NCI-H82 (cell line): ENCODE results near the gene CSNK2B.
A peak's percentile ranks its signal among the peaks of the same experiment; 100 is the strongest.

Experiments
- DNase-seq: peaks from one replicate; lab custom pipeline; 2025; lab: John Stamatoyannopoulos, UW

Gene CSNK2B

GRCh38 chr6:31636698-31637596, 28.9 kb upstream of the CSNK2B start:
- DNase-seq: peak; percentile 27

DNA sequence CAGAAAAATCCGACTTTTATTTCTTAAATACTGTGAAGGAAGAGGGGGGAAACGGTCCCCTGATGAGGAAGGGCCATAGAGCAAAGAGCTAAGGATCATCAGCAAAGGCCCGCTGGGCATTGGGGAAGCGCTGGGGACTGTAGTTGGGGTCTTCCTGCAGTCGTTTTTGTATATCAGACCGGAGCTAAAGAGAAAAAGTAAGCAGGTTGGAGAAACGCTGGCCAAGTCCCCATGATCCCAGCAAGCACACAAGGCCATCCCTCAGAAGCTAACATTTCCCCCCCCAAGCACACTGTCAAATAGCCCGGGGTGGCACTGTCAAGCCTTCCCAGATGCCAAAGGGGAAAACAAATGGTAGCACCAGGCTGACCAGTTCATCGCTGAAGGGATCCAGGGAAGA, 26.8 kb upstream of the CSNK2B start:
- DNase-seq: no peak

DNA sequence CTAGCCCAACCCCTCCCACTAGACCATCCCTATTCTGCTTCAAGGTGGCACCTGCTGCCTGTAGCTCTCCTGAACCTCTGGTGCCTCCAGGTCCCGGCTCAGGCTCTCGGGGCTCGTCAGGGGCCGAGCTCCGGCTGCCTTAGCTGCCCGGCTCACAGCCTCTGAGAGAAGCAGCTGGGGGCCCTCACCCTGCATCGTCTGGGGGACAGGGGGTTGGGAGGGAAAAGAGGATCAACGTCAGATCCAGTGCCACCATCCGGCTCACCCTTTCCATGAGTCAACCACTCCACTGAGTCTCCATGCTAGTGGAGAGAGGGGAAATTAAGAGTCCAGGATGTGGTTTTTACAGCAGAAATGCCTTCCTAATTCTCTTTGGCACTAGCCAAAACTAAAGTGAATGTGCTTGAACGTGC, 26.4 kb upstream of the CSNK2B start:
- no peak for DNase-seq

DNA sequence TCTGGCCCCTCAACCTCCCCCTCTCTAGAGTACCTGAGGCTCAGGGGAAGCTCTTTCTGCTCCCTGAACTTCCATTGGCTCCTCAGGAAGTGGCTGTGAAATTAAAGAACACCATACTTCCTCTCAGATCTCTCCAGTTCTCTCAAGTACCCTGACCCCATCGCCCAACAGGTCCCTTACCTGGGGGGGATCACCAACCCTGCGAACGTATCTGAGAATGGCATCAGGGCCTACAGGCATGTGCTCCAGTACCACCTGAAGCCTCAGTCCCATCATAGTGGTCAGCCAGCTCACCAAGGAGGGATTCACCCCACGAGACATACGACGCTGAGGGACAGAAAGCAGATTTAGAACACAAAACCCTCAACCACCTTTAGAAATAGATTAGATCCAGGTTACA, 25.3 kb upstream of the CSNK2B start:
- no peak for DNase-seq

- no peak for DNase-seq
Observed at GRCh38 chr6:31641370-31641769, 24.5 kb upstream of the CSNK2B start.

- DNase-seq: no peak
Observed at GRCh38 chr6:31642798-31643570, 22.9 kb upstream of the CSNK2B start.

GRCh38 chr6:31643818-31644454, 21.9 kb upstream of the CSNK2B start:
- DNase-seq: no peak

- no peak for DNase-seq
Observed at GRCh38 chr6:31645325-31645724, 20.6 kb upstream of the CSNK2B start.

DNA sequence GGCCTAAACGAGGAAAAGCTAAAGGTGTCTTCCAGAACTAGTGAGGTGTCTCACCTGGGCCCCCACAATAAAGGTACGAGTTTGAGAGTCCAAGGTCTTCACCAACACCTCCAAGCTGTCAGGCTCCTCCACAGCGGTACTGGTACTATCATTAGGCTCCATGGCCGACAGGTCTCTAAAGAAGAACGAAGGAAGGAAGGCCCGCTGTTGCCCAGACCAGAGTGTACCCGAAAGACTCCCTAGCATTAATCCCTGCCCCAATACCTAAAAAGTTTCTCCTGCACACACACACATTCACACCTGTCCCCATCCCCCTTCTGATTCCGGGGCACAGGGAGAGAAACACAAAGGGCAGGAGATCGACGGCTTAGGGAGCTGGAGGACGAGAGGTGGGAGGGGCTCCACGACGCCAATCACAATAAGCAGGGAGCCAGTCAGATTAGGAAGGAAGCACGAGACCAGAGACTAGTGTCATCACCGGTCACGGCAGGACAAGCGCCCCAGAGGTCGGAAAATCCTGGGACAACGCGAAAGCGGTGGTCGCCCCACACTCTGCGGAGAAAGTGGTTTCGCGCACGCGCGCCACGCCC, 14.2 kb upstream of the CSNK2B start:
- peak; percentile 92 for DNase-seq

DNA sequence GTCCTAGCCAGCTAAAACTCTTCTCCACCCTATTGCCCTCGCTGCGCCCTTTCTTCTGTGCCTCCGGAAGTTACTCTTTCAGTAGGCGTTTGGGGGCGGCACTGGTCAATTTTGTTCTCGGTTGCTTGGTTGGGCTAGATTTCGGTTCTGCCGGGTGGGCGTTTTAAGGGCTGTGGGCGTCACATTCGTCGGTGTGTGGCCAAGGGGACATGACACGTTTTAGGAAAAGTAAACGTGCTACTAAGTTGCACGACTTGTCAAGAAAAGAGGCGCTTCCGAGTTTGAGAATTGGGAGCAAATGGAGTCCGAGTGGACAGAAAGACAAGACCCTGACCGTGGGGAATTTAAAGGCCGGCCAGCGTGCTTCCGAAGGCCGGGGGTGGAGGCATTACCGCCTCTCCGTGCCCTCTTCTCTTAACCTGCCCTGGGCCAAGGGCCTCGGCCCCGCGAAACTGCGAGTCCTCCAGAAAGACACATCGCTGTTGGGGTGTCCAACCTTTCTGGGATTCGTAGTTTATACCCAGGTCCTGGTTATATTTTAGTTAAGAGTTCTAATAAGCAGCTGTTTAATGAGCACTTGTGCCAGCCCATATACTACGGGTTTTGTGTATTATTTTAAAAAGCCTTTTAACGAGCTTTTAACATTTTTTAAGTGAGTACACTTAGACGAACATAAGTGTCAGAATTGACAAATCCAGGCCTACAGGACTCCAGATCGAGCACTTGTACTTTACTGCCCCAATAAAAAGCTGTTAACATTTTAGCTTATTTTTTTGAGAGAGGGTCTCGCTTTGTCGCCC, 12.8 kb upstream of the CSNK2B start:
- peak; percentile 99 for DNase-seq

DNA sequence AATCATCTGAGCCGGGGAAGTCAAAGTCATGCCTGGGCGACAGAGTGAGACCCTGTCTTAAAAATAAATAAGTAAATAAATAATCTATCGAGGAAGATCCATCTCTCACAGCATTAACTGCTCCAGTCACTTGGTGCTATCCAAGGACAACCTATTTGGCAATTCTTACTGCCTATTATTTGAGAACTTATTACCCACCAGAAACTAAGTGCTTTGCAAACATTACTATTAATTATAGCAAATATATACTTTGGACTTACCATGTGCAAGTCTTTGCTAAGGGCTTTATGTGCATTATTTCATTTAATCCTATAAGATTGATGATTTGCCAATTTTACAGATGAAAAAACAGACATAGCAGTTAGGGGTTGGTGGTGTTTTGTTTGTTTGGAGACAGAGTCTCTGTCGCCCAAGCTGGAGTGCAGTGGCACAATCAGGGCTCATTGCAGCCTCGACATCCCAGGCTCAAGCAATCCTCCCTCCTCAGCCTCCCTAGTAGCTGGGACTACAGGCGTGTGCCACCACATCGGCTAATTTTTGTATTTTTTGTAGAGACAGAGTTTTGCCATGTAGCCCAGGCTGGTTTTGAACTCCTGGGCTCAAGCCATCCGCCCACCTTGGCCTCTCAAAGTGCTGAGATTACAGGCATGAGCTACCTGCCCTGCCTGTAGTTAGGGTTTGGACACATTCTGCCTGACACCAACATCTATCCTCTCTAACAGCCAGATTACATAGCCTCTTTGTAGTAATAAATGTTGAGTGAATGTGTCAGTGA, 11.1 kb upstream of the CSNK2B start:
- DNase-seq: no peak

DNA sequence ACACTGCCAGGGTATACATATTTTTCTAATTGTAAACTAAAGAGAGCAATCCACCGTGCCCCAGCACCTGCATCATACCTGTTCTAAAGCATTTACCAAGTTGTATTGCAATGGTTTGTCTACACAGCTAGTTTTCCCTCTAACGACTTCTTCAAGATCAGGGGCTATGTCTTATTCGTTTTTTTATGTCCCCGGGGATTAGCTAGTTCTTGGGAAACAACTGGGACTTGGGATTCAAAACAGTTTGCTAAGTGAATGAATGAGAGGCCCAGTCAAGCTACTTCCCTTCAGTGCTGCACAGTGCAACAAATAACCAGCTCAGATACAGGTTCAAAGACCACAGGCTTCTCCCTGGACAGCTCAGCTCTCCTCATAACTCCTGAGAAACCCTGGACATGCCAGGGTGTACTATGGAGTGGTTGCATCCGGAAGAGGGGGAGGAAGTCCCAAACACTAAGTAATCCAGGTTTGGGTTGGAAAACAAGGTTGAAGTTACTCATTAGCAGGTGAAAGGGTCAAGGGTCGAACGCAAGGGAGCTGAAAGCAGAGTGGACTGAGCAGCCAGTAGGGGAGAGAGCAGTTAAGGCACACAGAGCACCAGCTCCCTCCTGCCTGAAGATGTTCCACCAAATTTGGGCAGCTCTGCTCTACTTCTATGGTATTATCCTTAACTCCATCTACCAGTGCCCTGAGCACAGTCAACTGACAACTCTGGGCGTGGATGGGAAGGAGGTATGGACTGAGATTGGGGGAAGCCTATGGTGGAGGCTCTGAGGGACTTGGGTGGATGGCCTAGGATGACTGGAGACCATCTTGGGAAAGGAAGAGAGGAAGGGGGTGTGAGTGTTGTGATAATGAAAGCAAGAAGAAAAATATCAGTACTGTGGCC, 10.3 kb upstream of the CSNK2B start, which contains the start of gene APOM:
APOM (plus strand) TSS at position 546 of the 889 bp plus-strand sequence; CDS start at position 619, 73 bp downstream.
- DNase-seq: no peak

DNA sequence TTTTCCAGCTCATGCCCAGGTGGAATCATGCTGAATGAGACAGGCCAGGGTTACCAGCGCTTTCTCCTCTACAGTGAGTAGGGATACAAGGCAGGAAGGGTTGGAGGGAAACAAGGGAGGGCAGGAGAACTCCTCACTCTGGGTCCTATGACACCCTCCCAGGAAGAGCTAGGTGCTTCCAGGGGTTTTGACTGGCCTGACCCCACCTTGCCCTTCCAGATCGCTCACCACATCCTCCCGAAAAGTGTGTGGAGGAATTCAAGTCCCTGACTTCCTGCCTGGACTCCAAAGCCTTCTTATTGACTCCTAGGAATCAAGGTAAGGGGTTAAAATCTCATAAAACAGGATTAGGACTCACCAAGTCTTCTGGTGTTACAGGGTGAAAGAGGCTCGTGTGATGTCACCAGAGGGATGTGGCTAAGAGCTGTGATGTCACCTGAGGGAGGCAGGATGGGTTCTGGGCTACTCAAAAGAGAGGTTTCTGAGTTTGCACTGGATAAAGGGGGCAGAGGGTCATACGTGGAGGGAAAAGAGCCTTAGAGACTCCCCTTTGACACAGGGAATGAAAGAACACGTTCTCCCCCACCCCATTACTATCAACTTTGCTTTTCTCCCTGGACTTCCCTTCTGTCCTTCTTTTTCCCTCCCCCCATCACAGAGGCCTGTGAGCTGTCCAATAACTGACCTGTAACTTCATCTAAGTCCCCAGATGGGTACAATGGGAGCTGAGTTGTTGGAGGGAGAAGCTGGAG, 8.3 kb upstream of the CSNK2B start:
- DNase-seq: peak; percentile 80

DNA sequence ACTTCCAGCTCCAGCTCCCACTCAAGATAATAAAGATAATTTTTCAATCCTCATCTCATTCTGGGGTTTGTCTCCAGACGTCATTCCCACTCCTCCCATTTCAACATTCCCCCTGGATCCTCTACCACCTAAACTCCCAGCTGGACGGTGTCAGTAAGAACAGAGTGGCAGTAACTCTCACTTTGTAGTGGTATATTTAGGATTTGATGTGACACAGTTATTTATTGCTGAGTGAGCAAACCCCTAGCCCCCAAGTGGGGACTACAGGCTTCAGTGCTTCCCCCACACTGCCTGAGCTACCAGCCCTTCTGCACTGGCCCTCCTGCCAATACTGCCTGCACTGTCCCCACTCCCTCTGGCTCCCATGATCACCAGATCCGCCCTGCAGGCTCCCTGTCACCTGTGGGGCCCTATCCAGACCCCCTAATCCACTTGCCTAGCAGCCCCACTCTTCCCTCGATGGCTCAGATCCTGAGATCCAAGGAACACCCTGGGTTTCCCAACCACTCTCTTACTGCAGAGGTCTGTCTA, 7.7 kb upstream of the CSNK2B start:
- no peak for DNase-seq

GRCh38 chr6:31658983-31659648, 6.8 kb upstream of the CSNK2B start:
- DNase-seq: no peak

DNA sequence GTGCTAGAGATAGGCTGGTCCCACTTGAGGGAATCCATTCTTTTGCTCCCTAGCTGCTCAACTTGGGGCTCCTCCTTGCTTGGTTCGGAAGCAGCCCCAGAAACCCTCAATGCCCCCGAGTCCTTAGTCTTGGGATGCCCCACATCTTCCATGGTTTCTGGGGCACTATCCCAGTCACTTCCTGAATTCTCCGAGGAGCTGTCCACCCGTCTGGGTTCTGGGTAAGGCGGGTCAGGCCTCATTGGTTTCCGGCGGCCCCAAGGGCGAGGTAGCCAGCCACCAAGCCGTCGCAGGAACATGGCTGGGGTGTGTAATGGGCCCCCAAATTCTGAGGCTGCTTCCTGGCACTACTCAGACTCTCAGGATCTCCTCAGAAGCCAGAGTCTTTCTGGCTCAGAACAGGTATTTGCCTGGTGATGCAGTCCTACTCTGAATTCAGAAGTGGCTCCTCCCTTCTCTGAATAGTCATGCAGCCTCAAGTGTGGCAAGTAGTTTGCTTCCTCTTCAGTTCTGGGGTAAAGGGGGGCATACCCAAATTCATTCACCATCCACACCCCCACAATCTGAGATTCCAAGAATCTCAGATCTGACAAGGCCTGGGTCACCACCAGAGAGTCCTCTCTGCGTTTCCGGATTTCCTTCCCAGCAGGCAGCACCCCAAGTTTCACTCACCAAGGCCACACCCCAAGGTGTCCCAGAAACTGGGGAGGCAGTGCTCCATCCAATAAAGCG, 6.1 kb upstream of the CSNK2B start:
- no peak for DNase-seq
